K562 (cell line): Measurements from ENCODE around the gene TBX6. TPM values are rescaled to one million over a fixed set of nuclear protein-coding genes. Genes with fewer than 3 reads are reported as not detected.
A peak's percentile ranks its signal among the peaks of the same experiment; 100 is the strongest.

ENCODE experiments used
- BRD4 ChIP-seq: fragments of 200-600 bp; sonication (generic); IDR thresholded peaks from 2 replicates; pipeline ENCODE4 v1.6.1; 2017; ENCODE audit warnings: inconsistent platforms
- GMEB1 ChIP-seq: fragments of 250-450 bp; sonication (Bioruptor Pico); IDR thresholded peaks from 2 replicates; pipeline ENCODE4 v1.4.0; 2020; ENCODE audit warnings: mild to moderate bottlenecking
- HEY1 ChIP-seq: fragments of 250-450 bp; sonication (Bioruptor Pico); IDR thresholded peaks from 2 replicates; pipeline ENCODE4 v1.5.0; 2020; ENCODE audit warnings: mild to moderate bottlenecking, moderate library complexity, borderline replicate concordance
- IRF1 ChIP-seq: sonication (generic); formaldehyde crosslinking; IDR thresholded peaks from 2 replicates; pipeline ENCODE4 v1.8.0; 2022; ENCODE audit warnings: missing genetic modification reagents, mild to moderate bottlenecking, borderline replicate concordance
- MAFG ChIP-seq: fragments of 450-650 bp; conservative IDR thresholded peaks from 2 replicates; pipeline ENCODE4 v1.6.1; 2016; ENCODE audit warnings: missing genetic modification characterization, missing compliant biosample characterization
- MEIS2 ChIP-seq: fragments of 450-650 bp; IDR thresholded peaks from 2 replicates; pipeline ENCODE4 v1.6.1; 2014; ENCODE audit warnings: mild to moderate bottlenecking; ENCODE audit not compliant: partially characterized antibody
- NCOR1 ChIP-seq: fragments of 450-650 bp; IDR thresholded peaks from 2 replicates; pipeline ENCODE4 v1.6.1; 2016; ENCODE audit warnings: mild to moderate bottlenecking, moderate library complexity
- NFIC ChIP-seq: fragments of 450-650 bp; IDR thresholded peaks from 2 replicates; pipeline ENCODE4 v1.6.1; 2017; ENCODE audit warnings: mild to moderate bottlenecking, inconsistent platforms
- NR2C1 ChIP-seq, 2 experiments: fragments of 450-650 bp; IDR thresholded peaks; 2 replicates each; pipeline ENCODE4 v1.6.1; 2017; ENCODE audit warnings: mild to moderate bottlenecking in 2 of 2, antibody characterized with exemption in 1 of 2, inconsistent platforms in 1 of 2, missing compliant biosample characterization in 1 of 2, missing genetic modification characterization in 1 of 2
- NR2C2 ChIP-seq, 2 experiments: fragments of 200-800 bp in 1 of 2; sonication (Bioruptor generic) in 1 of 2; sonication (generic) in 1 of 2; formaldehyde crosslinking in 1 of 2; IDR thresholded peaks; 2 replicates each; pipeline versions ENCODE4 v1.6.1 to v1.8.0; 2016 to 2022; ENCODE audit warnings: mild to moderate bottlenecking in 1 of 2, missing compliant biosample characterization in 1 of 2, missing genetic modification characterization in 1 of 2, missing genetic modification reagents in 1 of 2
- PBX2 ChIP-seq, 2 experiments: IDR thresholded peaks in 1 of 2; conservative IDR thresholded peaks in 1 of 2; 2 replicates each; pipeline ENCODE4 v1.6.1; 2016; ENCODE audit warnings: low read depth in 2 of 2, mild to moderate bottlenecking in 1 of 2, missing compliant biosample characterization in 1 of 2, missing genetic modification characterization in 1 of 2, moderate library complexity in 1 of 2
- PCBP2 ChIP-seq: fragments of 200-400 bp; formaldehyde crosslinking; IDR thresholded peaks from 2 replicates; pipeline ENCODE4 v1.6.1; 2018; ENCODE audit warnings: low read length, low read depth, mild to moderate bottlenecking, moderate library complexity; ENCODE audit not compliant: poor library complexity, severe bottlenecking
- PHTF2 ChIP-seq: fragments of 250-450 bp; sonication (Bioruptor Pico); IDR thresholded peaks from 2 replicates; pipeline ENCODE4 v1.5.0; 2021; ENCODE audit warnings: mild to moderate bottlenecking
- POLR2AphosphoS5 ChIP-seq: IDR thresholded peaks from 2 replicates; pipeline ENCODE4 v1.6.1; 2011; ENCODE audit warnings: mild to moderate bottlenecking, low read depth, low read length, moderate library complexity; ENCODE audit not compliant: control insufficient read depth, insufficient read depth
- PRMT5 ChIP-seq: sonication (generic); formaldehyde crosslinking; IDR thresholded peaks from 2 replicates; pipeline ENCODE4 v1.5.0; 2020; ENCODE audit warnings: missing genetic modification reagents
- RBM17 ChIP-seq: fragments of 200-400 bp; formaldehyde crosslinking; IDR thresholded peaks from 2 replicates; pipeline ENCODE4 v1.6.1; 2017; ENCODE audit warnings: low read depth, mild to moderate bottlenecking, low read length, borderline replicate concordance
- SNRNP70 ChIP-seq: fragments of 200-400 bp; formaldehyde crosslinking; optimal IDR thresholded peaks from 2 replicates; pipeline ENCODE3; 2017; ENCODE audit warnings: low read depth, low read length
- SRSF1 ChIP-seq: fragments of 200-400 bp; formaldehyde crosslinking; IDR thresholded peaks from 2 replicates; pipeline ENCODE4 v1.6.1; 2017; ENCODE audit warnings: mild to moderate bottlenecking, low read depth, low read length, moderate library complexity
- TCF3 ChIP-seq: sonication (generic); formaldehyde crosslinking; IDR thresholded peaks from 2 replicates; pipeline ENCODE4 v1.4.0; 2020; ENCODE audit warnings: mild to moderate bottlenecking, missing genetic modification reagents
- ZBED1 ChIP-seq: IDR thresholded peaks from 2 replicates; pipeline ENCODE4 v1.6.1; 2014
- ZNF24 ChIP-seq: fragments of 450-650 bp; IDR thresholded peaks from 2 replicates; pipeline ENCODE4 v1.6.1; 2016
- ZNF778 ChIP-seq: fragments of 450-650 bp; formaldehyde crosslinking; IDR thresholded peaks from 2 replicates; pipeline ENCODE4 v1.4.0; 2020; ENCODE audit warnings: mild to moderate bottlenecking, moderate library complexity
- polyA plus RNA-seq, 8 experiments: library from polyadenylated mRNA; depleted of rRNA in 4 of 8; stranded (reverse) in 5 of 8; unstranded in 3 of 8; fragments of >200 nt; fragmentation: Nextera tagmentation in 2 of 8; fragmentation: Illumina TruSeq in 1 of 8; extraction: Ambion mirVana in 2 of 8; extraction: Trizol in 1 of 8; gene quantifications; 2 replicates each; pipeline versions ENCODE4 v1.2.1 to v1.2.3, GENCODE V29; 2011 to 2014; ENCODE audit warnings: inconsistent platforms in 1 of 8, missing spikeins in 1 of 8
- total RNA-seq, 7 experiments: library from RNA; depleted of rRNA in 6 of 7; stranded (reverse); fragments of >200 nt in 6 of 7; fragmentation: Illumina TruSeq in 2 of 7; extraction: Trizol in 2 of 7; gene quantifications; 2 replicates each; pipeline versions ENCODE4 v1.2.1 to v1.2.3, GENCODE V29; 2011 to 2021; ENCODE audit warnings: low replicate concordance in 1 of 7

TBX6 gene
- total and polyA plus RNA-seq, 9 of the 15 experiments (the other 6 are each of a cell fraction or from before 2014, with no cell fraction given), result 0.07 to 0.58 (median 0.11) TPM; not detected in 2

- no peak for TF ChIP-seq IRF1 (CRISPR knock-in tag)
- no peak for TF ChIP-seq SNRNP70
- TF ChIP-seq PCBP2, result no peak
- peak; percentile 40; the same call in 1 of the 2 replicates for TF ChIP-seq NCOR1
- TF ChIP-seq HEY1 (CRISPR knock-in tag), result no peak
- no peak for TF ChIP-seq NR2C2 (CRISPR knock-in tag; IDR thresholded peaks at IDR 0.05)
- TF ChIP-seq NR2C2 (tag; IDR thresholded peaks at IDR 0.05), result peak; percentile 41; the same call in 1 of the 2 replicates
- no peak for TF ChIP-seq ZBED1
- no peak for TF ChIP-seq ZNF24
- TF ChIP-seq PHTF2, result no peak
- TF ChIP-seq MEIS2, result peak; percentile 2
- TF ChIP-seq PRMT5 (CRISPR knock-in tag), result no peak
- no peak for TF ChIP-seq PBX2 (CRISPR knock-in tag; IDR thresholded peaks at IDR 0.05; ENCODE audit: low read depth)
- no peak for TF ChIP-seq PBX2 (tag; conservative IDR thresholded peaks at IDR 0.05; ENCODE audit: low read depth)
- no peak for TF ChIP-seq NR2C1 (IDR thresholded peaks at IDR 0.05)
- no peak for TF ChIP-seq NR2C1 (tag; IDR thresholded peaks at IDR 0.05)
- no peak for TF ChIP-seq ZNF778 (CRISPR knock-in tag)
- TF ChIP-seq RBM17, result no peak
- TF ChIP-seq MAFG (tag), result no peak
- peak; percentile 58 for TF ChIP-seq NFIC
- TF ChIP-seq TCF3 (CRISPR knock-in tag), result no peak
- no peak for TF ChIP-seq BRD4
- TF ChIP-seq POLR2AphosphoS5, result no peak
- TF ChIP-seq GMEB1 (CRISPR knock-in tag), result no peak
- TF ChIP-seq SRSF1, result no peak
Observed at GRCh38 chr16:30060836-30061554, 30.7 kb downstream of the TBX6 start (continued).
